ENCODE measurements around the gene PRKAB1. TPM values are rescaled to one million over a fixed set of nuclear protein-coding genes. Genes with fewer than 3 reads are reported as not detected.

The PRKAB1 gene
- total RNA-seq, 1 donor from 2014 or later: 28.9 TPM

GRCh38 chr12:119712721-119713120, 44.8 kb downstream of the PRKAB1 start:
- H3K4me3 ChIP-seq (ENCODE audit: low read depth, low read length): no peak overlapping the region
- H3K27me3 ChIP-seq (ENCODE audit: control insufficient read depth, insufficient read depth, low read length): no peaks in the 10 kb centered on the region
- peaks cover 4% of the 10 kb centered on the region for H3K36me3 ChIP-seq (ENCODE audit: control insufficient read depth, insufficient read depth, low read length)
- no peak for TF ChIP-seq CTCF (IDR thresholded peaks at IDR 0.05; ENCODE audit: insufficient read depth, low read length, poor library complexity, severe bottlenecking)
- no peak for DNase-seq (ENCODE audit: low read depth)

GRCh38 chr12:119713551-119714031, 45.7 kb downstream of the PRKAB1 start:
- no peak for DNase-seq (ENCODE audit: low read depth)
- TF ChIP-seq CTCF (IDR thresholded peaks at IDR 0.05; ENCODE audit: insufficient read depth, low read length, poor library complexity, severe bottlenecking): no peak
- Histone ChIP-seq H3K36me3 (ENCODE audit: control insufficient read depth, insufficient read depth, low read length) (peaks cover 4% of the 10 kb centered on the region), H3K4me3 (ENCODE audit: low read depth, low read length) (no peak overlapping the region), H3K27me3 (ENCODE audit: control insufficient read depth, insufficient read depth, low read length) (no peaks in the 10 kb centered on the region)

GRCh38 chr12:119714614-119715267, 46.8 kb downstream of the PRKAB1 start:
- Histone ChIP-seq H3K27me3 (ENCODE audit: control insufficient read depth, insufficient read depth, low read length) (no peaks in the 10 kb centered on the region), H3K36me3 (ENCODE audit: control insufficient read depth, insufficient read depth, low read length) (peaks cover 3% of the 10 kb centered on the region), H3K4me3 (ENCODE audit: low read depth, low read length) (no peak overlapping the region)
- no peak for DNase-seq (ENCODE audit: low read depth)
- TF ChIP-seq CTCF (IDR thresholded peaks at IDR 0.05; ENCODE audit: insufficient read depth, low read length, poor library complexity, severe bottlenecking): no peak

- Histone ChIP-seq H3K27me3 (ENCODE audit: control insufficient read depth, insufficient read depth, low read length) (no peaks in the 10 kb centered on the region), H3K36me3 (ENCODE audit: control insufficient read depth, insufficient read depth, low read length) (peaks cover 1% of the 10 kb centered on the region), H3K4me3 (ENCODE audit: low read depth, low read length) (no peak overlapping the region)
- DNase-seq (ENCODE audit: low read depth): no peak
- TF ChIP-seq CTCF (IDR thresholded peaks at IDR 0.05; ENCODE audit: insufficient read depth, low read length, poor library complexity, severe bottlenecking): no peak
Observed at GRCh38 chr12:119715268-119715620, 47.3 kb downstream of the PRKAB1 start.

- no peak overlapping the region for H3K4me3 ChIP-seq (ENCODE audit: low read depth, low read length)
- H3K36me3 ChIP-seq (ENCODE audit: control insufficient read depth, insufficient read depth, low read length): no peaks in the 10 kb centered on the region
- TF ChIP-seq CTCF (IDR thresholded peaks at IDR 0.05; ENCODE audit: insufficient read depth, low read length, poor library complexity, severe bottlenecking): no peak
- no peak for DNase-seq (ENCODE audit: low read depth)
- H3K27me3 ChIP-seq (ENCODE audit: control insufficient read depth, insufficient read depth, low read length): no peaks in the 10 kb centered on the region
Observed at GRCh38 chr12:119718141-119718540, 50.2 kb downstream of the PRKAB1 start.

GRCh38 chr12:119720349-119720748, 52.4 kb downstream of the PRKAB1 start:
- TF ChIP-seq CTCF (IDR thresholded peaks at IDR 0.05; ENCODE audit: insufficient read depth, low read length, poor library complexity, severe bottlenecking): no peak
- no peaks in the 10 kb centered on the region for H3K27me3 ChIP-seq (ENCODE audit: control insufficient read depth, insufficient read depth, low read length)
- no peak for DNase-seq (ENCODE audit: low read depth)
- no peak overlapping the region for H3K4me3 ChIP-seq (ENCODE audit: low read depth, low read length)
- H3K36me3 ChIP-seq (ENCODE audit: control insufficient read depth, insufficient read depth, low read length): no peaks in the 10 kb centered on the region

Data from kidney epithelial cell (primary cell).